ENCODE measurements around the gene INPP5E.

Gene INPP5E

GRCh38 chr9:136439481-136440408, at the start of gene INPP5E:
TSS of gene INPP5E (minus strand) at chr9:136439845. CDS start at chr9:136439419, 426 bp downstream.
- DNase-seq (ENCODE audit: low read depth), result no peak

- no peak for DNase-seq (ENCODE audit: low read depth)
Observed at GRCh38 chr9:136488247-136489214, 48.9 kb upstream of the INPP5E start.

- no peak for DNase-seq (ENCODE audit: low read depth)
Observed at GRCh38 chr9:136487672-136488071, 48.0 kb upstream of the INPP5E start.

GRCh38 chr9:136486823-136487620, 47.4 kb upstream of the INPP5E start:
- DNase-seq (ENCODE audit: low read depth), result no peak

GRCh38 chr9:136486131-136486530, 46.5 kb upstream of the INPP5E start:
- no peak for DNase-seq (ENCODE audit: low read depth)

GRCh38 chr9:136485049-136486045, 45.7 kb upstream of the INPP5E start:
- peak; percentile 54 for DNase-seq (ENCODE audit: low read depth)

- no peak for DNase-seq (ENCODE audit: low read depth)
Observed at GRCh38 chr9:136484153-136485048, 44.8 kb upstream of the INPP5E start.

- peak; percentile 78 for DNase-seq (ENCODE audit: low read depth)
Observed at GRCh38 chr9:136483589-136484152, 44.0 kb upstream of the INPP5E start.

- DNase-seq (ENCODE audit: low read depth), result peak; percentile 99
Observed at GRCh38 chr9:136482793-136483588, 43.3 kb upstream of the INPP5E start, which contains the start of gene SEC16A. TSS of gene SEC16A (minus strand) at chr9:136483040. CDS start at chr9:136477615, 5,425 bp downstream.

- no peak for DNase-seq (ENCODE audit: low read depth)
Observed at GRCh38 chr9:136482046-136482792, 42.6 kb upstream of the INPP5E start.

- no peak for DNase-seq (ENCODE audit: low read depth)
Observed at GRCh38 chr9:136481558-136481957, 41.9 kb upstream of the INPP5E start.

GRCh38 chr9:136476369-136477150, 36.9 kb upstream of the INPP5E start:
- DNase-seq (ENCODE audit: low read depth), result no peak

GRCh38 chr9:136474974-136475865, 35.6 kb upstream of the INPP5E start:
- no peak for DNase-seq (ENCODE audit: low read depth)

GRCh38 chr9:136474021-136474640, 34.5 kb upstream of the INPP5E start:
- no peak for DNase-seq (ENCODE audit: low read depth)

GRCh38 chr9:136473354-136473721, 33.7 kb upstream of the INPP5E start:
- DNase-seq (ENCODE audit: low read depth), result no peak
